Spleen (tissue), 11 donors: Measurements from ENCODE around the gene OGDHL. TPM values are rescaled to one million over a fixed set of nuclear protein-coding genes. Genes with fewer than 3 reads are reported as not detected.
"Not testable (repeated sequence)": the region's sequence is repeated elsewhere in the genome, so short reads cannot be mapped to it uniquely, and the experiment has no call there.

ENCODE experiments used
- DNase-seq: peaks from one replicate; pipeline ENCODE4 v3.0.0-alpha.2; 2020
- H3K27ac ChIP-seq, 8 donors: fragments of 200-600 bp; sonication (generic) in 7 of 8; 1 replicate in 4 of 8; 2 replicates in 4 of 8; pipeline versions ENCODE4 v1.5.0 to v1.8.0; 2016 to 2021; ENCODE audit warnings: inconsistent platforms in 4 of 8, mild to moderate bottlenecking in 4 of 8, moderate library complexity in 1 of 8
- H3K27me3 ChIP-seq, 7 donors: fragments of 200-600 bp; sonication (generic) in 6 of 7; replicated peaks in 1 of 7; 1 replicate in 4 of 7; 2 replicates in 3 of 7; pipeline versions ENCODE4 v1.5.0 to v1.8.0; 2016 to 2021; ENCODE audit warnings: inconsistent platforms in 3 of 7, mild to moderate bottlenecking in 1 of 7
- H3K36me3 ChIP-seq, 6 donors: fragments of 200-600 bp; sonication (generic) in 5 of 6; 1 replicate in 4 of 6; 2 replicates in 2 of 6; pipeline versions ENCODE4 v1.5.0 to v1.8.0; 2016 to 2021; ENCODE audit warnings: inconsistent platforms in 2 of 6
- H3K4me1 ChIP-seq, 6 donors: fragments of 200-600 bp; sonication (generic) in 5 of 6; 1 replicate in 3 of 6; 2 replicates in 3 of 6; pipeline versions ENCODE4 v1.5.0 to v1.8.0; 2016 to 2021; ENCODE audit warnings: inconsistent platforms in 3 of 6
- H3K4me3 ChIP-seq, 8 donors: fragments of 200-600 bp; sonication (generic) in 7 of 8; 1 replicate in 4 of 8; 2 replicates in 4 of 8; pipeline versions ENCODE4 v1.5.0 to v1.8.0; 2016 to 2021; ENCODE audit warnings: inconsistent platforms in 4 of 8, mild to moderate bottlenecking in 4 of 8, moderate library complexity in 2 of 8
- H3K9me3 ChIP-seq, 8 donors: fragments of 200-600 bp; sonication (generic) in 7 of 8; 1 replicate in 4 of 8; 2 replicates in 4 of 8; pipeline versions ENCODE4 v1.5.0 to v1.8.0; 2016 to 2021; ENCODE audit warnings: inconsistent platforms in 4 of 8
- POLR2A ChIP-seq, 3 donors: fragments of 450-650 bp; IDR thresholded peaks; one replicate each; pipeline ENCODE4 v1.5.1; 2017; ENCODE audit warnings: antibody characterized with exemption in 3 of 3, mild to moderate bottlenecking in 1 of 3
- POLR2AphosphoS5 ChIP-seq, 3 donors: sonication (generic); formaldehyde crosslinking; IDR thresholded peaks; one replicate each; pipeline ENCODE4 v1.5.1; 2017; ENCODE audit warnings: antibody characterized with exemption in 3 of 3
- WGBS, 5 donors: extraction: QIAGEN DNeasy Blood & Tissue Kit in 3 of 5; methylation state at CpG; one replicate each; pipeline versions ENCODE4 v1.1.5 to v1.1.7; 2013 to 2018; 5-methylcytosine and 5-hydroxymethylcytosine counted together
- intact Hi-C: fragments of 100-400 bp; cut with DNase I; formaldehyde crosslinking; loops from one replicate; pipeline ENCODE4 v1.15.0; 2023; ENCODE audit warnings: low total_unique reads
- polyA plus RNA-seq, 3 donors: library from polyadenylated mRNA; stranded (reverse); fragments of 200-250 nt; gene quantifications; one replicate each; pipeline ENCODE4 v1.2.1, GENCODE V29; 2013
- total RNA-seq, 7 donors: library from RNA; depleted of rRNA in 3 of 7; stranded (reverse); fragments of >200 nt in 3 of 7; fragmentation: NEBNext Ultra II Directional in 4 of 7; extraction: Animal tissue kit (Norgen Biotek cat#: 25700) in 4 of 7; gene quantifications; one replicate each; pipeline versions ENCODE4 v1.1.0 to v1.2.1, GENCODE V29; 2016 to 2021
- TF ChIP-seq, protein P1 (sequence below), 11 experiments: fragments of 200-600 bp in 7 of 11; fragments of 450-650 bp in 4 of 11; sonication (generic) in 4 of 11; IDR thresholded peaks in 8 of 11; conservative IDR thresholded peaks in 3 of 11; 1 replicate in 7 of 11; 2 replicates in 4 of 11; pipeline versions ENCODE4 v1.4.0 to v1.8.0; 2016 to 2021; ENCODE audit warnings: antibody characterized with exemption in 11 of 11, inconsistent platforms in 4 of 11, mild to moderate bottlenecking in 1 of 11
- donor health status: healthy with polysubstance abuse.
- donor health status: DM: no; HTN: no; CAD: no; lungs with moderate emphysema.
- donor health status: DM: no; HTN: no; CAD: no.
- donor health status: Bipolar disorder and iron deficiency.
- donor health status: healthy.
- donor health status: DM: no; HTN: no; CAD: no.
- donor health status: DM: yes; HTN: yes; CAD: no.

Gene OGDHL
- total and polyA plus RNA-seq, 10 donors, result 0.09 to 1.6 (median 0.19) TPM; not detected in 2

DNA sequence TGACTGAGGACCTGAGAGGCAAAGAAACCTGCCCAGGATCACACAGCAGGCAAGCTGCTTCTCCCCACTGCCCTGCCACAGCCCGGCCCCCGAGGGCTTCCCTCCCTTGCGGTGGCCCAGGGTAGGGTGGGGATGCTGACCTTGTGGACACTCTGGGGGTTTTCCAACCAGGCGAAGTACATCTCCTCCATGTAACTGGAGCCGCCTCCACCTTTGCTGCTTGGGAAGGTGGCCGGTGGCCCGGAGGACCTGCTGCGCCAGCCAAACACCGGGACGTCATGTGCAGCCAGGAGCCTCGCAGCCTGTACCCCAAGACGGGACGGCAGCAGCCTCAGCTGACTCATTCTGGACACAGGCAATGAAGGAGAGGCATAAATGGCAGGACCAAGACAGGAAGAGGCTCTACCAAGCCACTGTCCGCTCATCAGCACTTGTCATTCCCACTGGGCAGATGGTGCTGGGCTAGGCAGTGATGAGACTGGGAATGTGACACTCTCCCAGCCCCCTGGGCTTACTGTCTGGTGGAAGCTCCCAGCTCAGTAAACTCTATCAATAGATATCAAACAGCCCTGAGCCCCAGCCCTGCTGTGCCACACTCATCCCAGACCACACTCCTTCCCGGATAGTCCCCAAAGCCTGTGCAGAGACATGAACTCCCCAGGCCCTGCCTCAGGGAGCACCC, 3.7 kb downstream of the OGDHL start:
- peak; percentile 51 for DNase-seq
- H3K27ac ChIP-seq, result no peak overlapping the region
- intact Hi-C loops, result no loop called here
- no peak overlapping the region for H3K4me3 ChIP-seq
- TF ChIP-seq POLR2AphosphoS5 (IDR thresholded peaks at IDR 0.05) (no peak), POLR2A (IDR thresholded peaks at IDR 0.05) (no peak)
- TF ChIP-seq, protein P1, sequence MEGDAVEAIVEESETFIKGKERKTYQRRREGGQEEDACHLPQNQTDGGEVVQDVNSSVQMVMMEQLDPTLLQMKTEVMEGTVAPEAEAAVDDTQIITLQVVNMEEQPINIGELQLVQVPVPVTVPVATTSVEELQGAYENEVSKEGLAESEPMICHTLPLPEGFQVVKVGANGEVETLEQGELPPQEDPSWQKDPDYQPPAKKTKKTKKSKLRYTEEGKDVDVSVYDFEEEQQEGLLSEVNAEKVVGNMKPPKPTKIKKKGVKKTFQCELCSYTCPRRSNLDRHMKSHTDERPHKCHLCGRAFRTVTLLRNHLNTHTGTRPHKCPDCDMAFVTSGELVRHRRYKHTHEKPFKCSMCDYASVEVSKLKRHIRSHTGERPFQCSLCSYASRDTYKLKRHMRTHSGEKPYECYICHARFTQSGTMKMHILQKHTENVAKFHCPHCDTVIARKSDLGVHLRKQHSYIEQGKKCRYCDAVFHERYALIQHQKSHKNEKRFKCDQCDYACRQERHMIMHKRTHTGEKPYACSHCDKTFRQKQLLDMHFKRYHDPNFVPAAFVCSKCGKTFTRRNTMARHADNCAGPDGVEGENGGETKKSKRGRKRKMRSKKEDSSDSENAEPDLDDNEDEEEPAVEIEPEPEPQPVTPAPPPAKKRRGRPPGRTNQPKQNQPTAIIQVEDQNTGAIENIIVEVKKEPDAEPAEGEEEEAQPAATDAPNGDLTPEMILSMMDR (IDR thresholded peaks at IDR 0.05 in 8 of 11, conservative IDR thresholded peaks at IDR 0.05 in 3 of 11), result no peak
- 83 to 90% (median 88%) methylated on average over 8 to 15 of the region's 15 CpGs for WGBS, 5 donors
- peaks cover 0 to 73% (median 20%) of the 10 kb centered on the region in 7 donors for H3K27me3 ChIP-seq
- no peaks in the 10 kb centered on the region for H3K36me3 ChIP-seq
- H3K9me3 ChIP-seq, result no peaks in the 10 kb centered on the region
- H3K4me1 ChIP-seq, result peaks cover 3 to 15% (median 12%) of the 10 kb centered on the region in 6 donors

DNA sequence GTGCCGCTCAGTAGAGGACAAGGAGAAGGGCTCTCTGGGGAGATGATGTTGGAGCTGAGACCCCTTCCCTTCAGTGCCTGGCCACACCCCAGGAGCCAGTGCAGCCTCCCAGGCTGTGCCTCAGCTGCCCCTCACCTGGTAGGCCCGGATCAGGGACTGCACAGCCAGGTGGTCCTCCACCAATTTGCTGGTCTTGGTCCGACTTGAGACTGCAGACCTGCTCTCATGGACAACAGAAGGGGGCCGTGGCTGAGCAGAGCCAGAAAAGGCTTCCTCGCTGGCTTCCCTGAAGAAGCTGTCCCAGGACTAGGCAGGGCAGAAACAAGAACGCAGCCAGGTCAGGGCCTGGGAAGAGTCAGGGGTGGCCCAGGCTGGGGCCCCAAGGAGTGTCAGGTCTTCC, 5.5 kb downstream of the OGDHL start:
- Histone ChIP-seq H3K4me3 (no peak overlapping the region), H3K27me3 (peaks cover 0 to 67% (median 9%) of the 10 kb centered on the region in 7 donors), H3K4me1 (peaks cover under 1 to 6% (median 2%) of the 10 kb centered on the region in 6 donors), H3K36me3 (no peaks in the 10 kb centered on the region), H3K9me3 (no peaks in the 10 kb centered on the region), H3K27ac (no peak overlapping the region)
- intact Hi-C loops, result no loop called here
- DNase-seq, result peak; percentile 54
- 80 to 95% (median 87%) methylated on average over 3 to 6 of the region's 6 CpGs for WGBS, 5 donors
- TF ChIP-seq, protein P1 (IDR thresholded peaks at IDR 0.05 in 8 of 11, conservative IDR thresholded peaks at IDR 0.05 in 3 of 11), result no peak
- TF ChIP-seq POLR2AphosphoS5 (IDR thresholded peaks at IDR 0.05), result no peak
- no peak for TF ChIP-seq POLR2A (IDR thresholded peaks at IDR 0.05)

DNA sequence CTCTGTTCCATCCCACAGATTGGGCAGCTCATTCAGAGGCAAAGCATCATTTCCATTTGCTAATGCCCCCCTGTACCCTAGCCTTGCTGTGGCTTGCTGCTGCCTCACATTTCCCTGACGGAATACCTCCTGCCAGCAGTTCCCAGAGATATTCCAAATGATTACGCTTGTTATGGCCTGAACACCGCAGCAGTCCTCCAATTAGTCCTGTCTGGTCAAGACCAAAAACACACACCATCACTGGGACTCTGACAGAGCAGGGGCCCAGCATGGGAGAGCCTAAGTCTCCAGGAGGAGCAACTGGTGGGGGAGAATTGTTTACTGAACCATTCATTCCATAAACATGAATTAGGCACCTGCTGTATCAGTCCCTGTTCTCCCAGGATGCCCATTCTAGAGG, 6.1 kb downstream of the OGDHL start:
- H3K4me1 ChIP-seq, result peaks cover 0 to under 1% (median 0%) of the 10 kb centered on the region in 6 donors
- TF ChIP-seq, protein P1 (IDR thresholded peaks at IDR 0.05 in 8 of 11, conservative IDR thresholded peaks at IDR 0.05 in 3 of 11), result no peak
- TF ChIP-seq POLR2AphosphoS5 (IDR thresholded peaks at IDR 0.05) (no peak), POLR2A (IDR thresholded peaks at IDR 0.05) (no peak)
- DNase-seq, result peak; percentile 33
- H3K9me3 ChIP-seq, result no peaks in the 10 kb centered on the region
- 77 to 95% (median 89%) methylated on average over 3 of the region's 3 CpGs for WGBS, 5 donors
- H3K27ac ChIP-seq, result no peak overlapping the region
- no peaks in the 10 kb centered on the region for H3K36me3 ChIP-seq
- intact Hi-C loops, result no loop called here
- peaks cover 0 to 67% (median 6%) of the 10 kb centered on the region in 7 donors for H3K27me3 ChIP-seq
- no peak overlapping the region for H3K4me3 ChIP-seq

DNA sequence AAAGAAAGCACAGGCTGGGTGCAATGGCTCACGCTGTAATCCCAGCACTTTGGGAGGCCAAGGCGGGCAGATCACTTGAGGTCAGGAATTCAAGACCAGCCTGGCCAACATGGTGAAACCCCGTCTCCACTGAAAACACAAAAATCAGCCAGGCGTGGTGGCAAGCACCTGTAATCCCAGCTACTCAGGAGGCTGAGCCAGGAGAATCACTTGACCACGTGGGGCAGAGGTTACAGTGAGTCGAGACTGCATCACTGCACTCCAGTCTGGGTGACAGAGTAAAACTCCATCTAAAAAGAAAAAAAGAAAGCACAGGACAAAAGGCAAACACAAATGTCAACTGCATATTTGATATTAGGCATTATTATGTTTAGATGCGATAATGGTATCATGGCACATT, 7.2 kb downstream of the OGDHL start:
- H3K4me3 ChIP-seq, H3K36me3 ChIP-seq, H3K27ac ChIP-seq, H3K4me1 ChIP-seq, intact Hi-C loops, H3K9me3 ChIP-seq: not testable (repeated sequence)
- peak; percentile 20 for DNase-seq
- H3K27me3 ChIP-seq, result peaks cover 0 to 62% (median 0%) of the 10 kb centered on the region in 7 donors
- WGBS, 5 donors, result 81 to 86% (median 82%) methylated on average over 7 of the region's 7 CpGs
